Keratinocyte (primary cell): ENCODE results near the gene ACVR1. TPM values are rescaled to one million over a fixed set of nuclear protein-coding genes. Genes with fewer than 3 reads are reported as not detected.
A peak's percentile ranks its signal among the peaks of the same experiment; 100 is the strongest.

Experiments used
- DNase-seq: peaks from one replicate; pipeline ENCODE4 v3.0.0-alpha.2; 2011; ENCODE audit warnings: low read depth, missing footprints, low spot score
- FAIRE-seq: peaks from 2 replicates; lab custom pipeline; 2011; peaks lifted over from hg19 to GRCh38; lab: Jason Lieb, UNC
- H2AFZ ChIP-seq: 2 replicates; pipeline ENCODE4 v1.6.0; 2012; ENCODE audit warnings: low read length, control low read depth, inconsistent platforms; ENCODE audit not compliant: control insufficient read depth
- H3K27ac ChIP-seq: 2 replicates; pipeline ENCODE4 v1.5.1; 2011; ENCODE audit warnings: low read length; ENCODE audit not compliant: control insufficient read depth, insufficient read depth
- H3K27me3 ChIP-seq: 3 replicates; pipeline ENCODE4 v1.6.0; 2011; ENCODE audit warnings: low read length; ENCODE audit not compliant: control insufficient read depth, insufficient read depth; ENCODE audit errors: extremely low read depth
- H3K36me3 ChIP-seq, 2 experiments: 2 replicates in 1 of 2; 3 replicates in 1 of 2; pipeline ENCODE4 v1.5.1; 2011; ENCODE audit warnings: low read length in 2 of 2, mild to moderate bottlenecking in 1 of 2; ENCODE audit not compliant: control insufficient read depth in 2 of 2, insufficient read depth in 2 of 2; ENCODE audit errors: extremely low read depth in 1 of 2
- H3K4me1 ChIP-seq: 3 replicates; pipeline ENCODE4 v1.5.1; 2011; ENCODE audit warnings: low read length; ENCODE audit not compliant: control insufficient read depth, insufficient read depth; ENCODE audit errors: extremely low read depth
- H3K4me2 ChIP-seq: 3 replicates; pipeline ENCODE4 v1.6.0; 2011; ENCODE audit warnings: low read depth, low read length; ENCODE audit not compliant: control insufficient read depth, insufficient read depth; ENCODE audit errors: extremely low read depth
- H3K4me3 ChIP-seq, 3 experiments: fragments of 200-600 bp in 1 of 3; sonication (generic) in 1 of 3; 2 replicates in 2 of 3; 3 replicates in 1 of 3; pipeline ENCODE4 v1.5.1; 2011 to 2016; ENCODE audit warnings: low read length in 3 of 3, mild to moderate bottlenecking in 3 of 3, control low read depth in 2 of 3, inconsistent platforms in 1 of 3, low read depth in 1 of 3, mixed read lengths in 1 of 3, mixed run types in 1 of 3, moderate library complexity in 1 of 3; ENCODE audit not compliant: control insufficient read depth in 2 of 3, insufficient read depth in 2 of 3; ENCODE audit errors: extremely low read depth in 1 of 3
- H3K79me2 ChIP-seq: 2 replicates; pipeline ENCODE4 v1.6.0; 2012; ENCODE audit warnings: low read length; ENCODE audit not compliant: control insufficient read depth, insufficient read depth
- H3K9ac ChIP-seq: 3 replicates; pipeline ENCODE4 v1.6.0; 2011; ENCODE audit warnings: low read length; ENCODE audit not compliant: control insufficient read depth, insufficient read depth; ENCODE audit errors: extremely low read depth
- H3K9me1 ChIP-seq: 3 replicates; pipeline ENCODE4 v1.6.0; 2011; ENCODE audit warnings: low read length; ENCODE audit not compliant: control insufficient read depth, insufficient read depth; ENCODE audit errors: extremely low read depth
- H3K9me3 ChIP-seq: 2 replicates; pipeline ENCODE4 v1.5.1; 2012; ENCODE audit warnings: low read depth, low read length; ENCODE audit not compliant: control insufficient read depth
- H4K20me1 ChIP-seq: 3 replicates; pipeline ENCODE4 v1.6.0; 2011; ENCODE audit warnings: low read length; ENCODE audit not compliant: control insufficient read depth, insufficient read depth; ENCODE audit errors: extremely low read depth
- CTCF ChIP-seq, 3 experiments: IDR thresholded peaks in 1 of 3; conservative IDR thresholded peaks in 1 of 3; optimal IDR thresholded peaks in 1 of 3; 2 replicates in 2 of 3; 3 replicates in 1 of 3; pipeline versions ENCODE3 to v1.5.1; 2011; ENCODE audit warnings: low read length in 3 of 3, mild to moderate bottlenecking in 3 of 3, moderate library complexity in 2 of 3, control low read depth in 1 of 3, inconsistent platforms in 1 of 3; ENCODE audit not compliant: insufficient read depth in 2 of 3; ENCODE audit errors: extremely low read depth in 1 of 3
- EZH2 ChIP-seq: IDR thresholded peaks from one replicate; pipeline ENCODE4 v1.6.1; 2012; ENCODE audit warnings: inconsistent platforms, mild to moderate bottlenecking, low read length, moderate library complexity
- dilution Hi-C: fragments of 300-500 bp; cut with MboI; formaldehyde crosslinking; loops from one replicate; pipeline ENCODE4 v1.7.0; 2020; ENCODE audit warnings: low sequenced_read_pairs; ENCODE audit not compliant: extremely low pct_ligation_motif_present
- polyA plus RNA-seq, 5 experiments: library from polyadenylated mRNA; depleted of rRNA in 3 of 5; stranded (reverse) in 3 of 5; stranded (forward) in 1 of 5; unstranded in 1 of 5; fragments of >200 nt; gene quantifications; 1 replicate in 1 of 5; 2 replicates in 3 of 5; 3 replicates in 1 of 5; pipeline versions ENCODE4 v1.2.1 to v1.2.3, GENCODE V29; 2011 to 2012; ENCODE audit warnings: missing spikeins in 2 of 5, low read depth in 1 of 5, low replicate concordance in 1 of 5

Gene ACVR1
- polyA plus RNA-seq, 1 donor (not counting 4 experiments of a cell fraction or from before 2014, with no cell fraction given): 30.8 TPM

- TF ChIP-seq CTCF (optimal IDR thresholded peaks at IDR 0.05 in 1 of 3, IDR thresholded peaks at IDR 0.05 in 1 of 3, conservative IDR thresholded peaks at IDR 0.05 in 1 of 3; ENCODE audit: extremely low read depth in 1 of 3, insufficient read depth in 2 of 3, low read length in 3 of 3): no peak
- no peak for TF ChIP-seq EZH2
- H3K27ac ChIP-seq: peak overlapping the region; percentile 66
- peak overlapping the region; percentile 67 for H3K9ac ChIP-seq
- H3K4me2 ChIP-seq: peak overlapping the region; percentile 82
- H2AFZ ChIP-seq: peak overlapping the region; percentile 53
- peak overlapping the region in 2 of 3 experiments; percentile 13 to 37 for H3K4me3 ChIP-seq
- FAIRE-seq (peak; percentile 67), DNase-seq (no peak)
- H3K79me2 ChIP-seq: peaks cover 7% of the 10 kb centered on the region
- no peaks in the 10 kb centered on the region for H4K20me1 ChIP-seq
- dilution Hi-C loops: no loop called here
- H3K4me1 ChIP-seq: peaks cover 48% of the 10 kb centered on the region
- H3K9me1 ChIP-seq: no peaks in the 10 kb centered on the region
- no peaks in the 10 kb centered on the region for H3K9me3 ChIP-seq
- no peaks in the 10 kb centered on the region for H3K27me3 ChIP-seq
- H3K36me3 ChIP-seq: peaks cover 0 to 2% of the 10 kb centered on the region in 2 experiments
These were observed 91.3 kb downstream of the ACVR1 start for GRCh38 chr2:157784823-157785175.

- peaks cover 48% of the 10 kb centered on the region for H3K4me1 ChIP-seq
- FAIRE-seq (peak; percentile 80), DNase-seq (peak; percentile 33)
- H3K79me2 ChIP-seq: peaks cover 7% of the 10 kb centered on the region
- peak overlapping the region; percentile 82 for H3K4me2 ChIP-seq
- peak overlapping the region; percentile 67 for H3K9ac ChIP-seq
- TF ChIP-seq EZH2 (no peak), CTCF (optimal IDR thresholded peaks at IDR 0.05 in 1 of 3, IDR thresholded peaks at IDR 0.05 in 1 of 3, conservative IDR thresholded peaks at IDR 0.05 in 1 of 3; ENCODE audit: extremely low read depth in 1 of 3, insufficient read depth in 2 of 3, low read length in 3 of 3) (no peak)
- no peaks in the 10 kb centered on the region for H4K20me1 ChIP-seq
- H3K9me3 ChIP-seq: no peaks in the 10 kb centered on the region
- peak overlapping the region in 2 of 3 experiments; percentile 13 to 37 for H3K4me3 ChIP-seq
- H3K36me3 ChIP-seq: peaks cover 0 to 3% of the 10 kb centered on the region in 2 experiments
- H3K27me3 ChIP-seq: no peaks in the 10 kb centered on the region
- H2AFZ ChIP-seq: peak overlapping the region; percentile 53
- no peaks in the 10 kb centered on the region for H3K9me1 ChIP-seq
- dilution Hi-C loops: no loop called here
- H3K27ac ChIP-seq: peak overlapping the region; percentile 66
These were observed 91.8 kb downstream of the ACVR1 start for GRCh38 chr2:157784169-157784822.
